Keratinocyte (primary cell): ENCODE data around the gene NOS1AP.

ENCODE experiments used
- CTCF ChIP-seq, 3 experiments: IDR thresholded peaks in 1 of 3; conservative IDR thresholded peaks in 1 of 3; optimal IDR thresholded peaks in 1 of 3; 2 replicates in 2 of 3; 3 replicates in 1 of 3; pipeline versions ENCODE3 to v1.5.1; 2011; ENCODE audit warnings: low read length in 3 of 3, mild to moderate bottlenecking in 3 of 3, moderate library complexity in 2 of 3, control low read depth in 1 of 3, inconsistent platforms in 1 of 3; ENCODE audit not compliant: insufficient read depth in 2 of 3; ENCODE audit errors: extremely low read depth in 1 of 3
- EZH2 ChIP-seq: IDR thresholded peaks from one replicate; pipeline ENCODE4 v1.6.1; 2012; ENCODE audit warnings: inconsistent platforms, mild to moderate bottlenecking, low read length, moderate library complexity

- TF ChIP-seq EZH2 = no peak
- TF ChIP-seq CTCF (optimal IDR thresholded peaks at IDR 0.05 in 1 of 3, IDR thresholded peaks at IDR 0.05 in 1 of 3, conservative IDR thresholded peaks at IDR 0.05 in 1 of 3; ENCODE audit: extremely low read depth in 1 of 3, insufficient read depth in 2 of 3, low read length in 3 of 3) = no peak
Observed at GRCh38 chr1:162186026-162186374, 116.5 kb downstream of the NOS1AP start.
